ENCODE measurements around the gene TWIST2. TPM values are rescaled to one million over a fixed set of nuclear protein-coding genes. Genes with fewer than 3 reads are reported as not detected.

Gene TWIST2
- total and polyA plus RNA-seq, 7 donors = 0.58 to 1.2 (median 0.90) TPM

- DNase-seq = no peak
Measured at GRCh38 chr2:238942080-238942725, 94.3 kb downstream of the TWIST2 start.

GRCh38 chr2:238942726-238943300, 94.9 kb downstream of the TWIST2 start:
- Histone ChIP-seq H3K36me3 (ENCODE audit: insufficient read depth in 1 of 2, low read depth in 1 of 2) (no peaks in the 10 kb centered on the region), H3K4me1 (no peaks in the 10 kb centered on the region), H3K27ac (no peak overlapping the region), H3K27me3 (ENCODE audit: insufficient read depth in 3 of 3, low read length in 2 of 3) (peaks cover 0 to 26% (median 4%) of the 10 kb centered on the region in 3 donors), H3K9me3 (no peaks in the 10 kb centered on the region), H3K4me3 (no peak overlapping the region)
- 57 to 67% (median 66%) methylated on average over 13 of the region's 13 CpGs for WGBS, 3 donors
- DNase-seq (no peak), ATAC-seq (no peak)
- no peak for TF ChIP-seq CTCF (IDR thresholded peaks at IDR 0.05)
- intact Hi-C loops (cut with DNase I) = no loop called here

More at GRCh38 chr2:238942080-238942725, 94.3 kb downstream of the TWIST2 start:
- ATAC-seq = no peak
- Histone ChIP-seq H3K27ac (no peak overlapping the region), H3K27me3 (ENCODE audit: insufficient read depth in 3 of 3, low read length in 2 of 3) (peaks cover 0 to 26% (median 6%) of the 10 kb centered on the region in 3 donors), H3K36me3 (ENCODE audit: insufficient read depth in 1 of 2, low read depth in 1 of 2) (no peaks in the 10 kb centered on the region), H3K4me1 (no peaks in the 10 kb centered on the region), H3K4me3 (no peak overlapping the region), H3K9me3 (no peaks in the 10 kb centered on the region)
- intact Hi-C loops (cut with DNase I) = no loop called here
- TF ChIP-seq CTCF (IDR thresholded peaks at IDR 0.05) = no peak
- 89 to 91% (median 89%) methylated on average over 17 to 19 of the region's 19 CpGs for WGBS, 3 donors

GRCh38 chr2:238943338-238944067, 95.6 kb downstream of the TWIST2 start:
- intact Hi-C loops (cut with DNase I) = no loop called here
- no peak overlapping the region for H3K27ac ChIP-seq
- no peak overlapping the region for H3K4me3 ChIP-seq
- H3K36me3 ChIP-seq (ENCODE audit: insufficient read depth in 1 of 2, low read depth in 1 of 2) = no peaks in the 10 kb centered on the region
- no peaks in the 10 kb centered on the region for H3K9me3 ChIP-seq
- H3K27me3 ChIP-seq (ENCODE audit: insufficient read depth in 3 of 3, low read length in 2 of 3) = peaks cover 0 to 26% (median 5%) of the 10 kb centered on the region in 3 donors
- no peak for TF ChIP-seq CTCF (IDR thresholded peaks at IDR 0.05)
- H3K4me1 ChIP-seq = no peaks in the 10 kb centered on the region
- WGBS, 3 donors = 66 to 75% (median 67%) methylated on average over 14 of the region's 14 CpGs
- no peak for ATAC-seq
- DNase-seq = no peak

- TF ChIP-seq CTCF (IDR thresholded peaks at IDR 0.05) = peak; percentile 45
- DNase-seq = peak; percentile 61 to 75
- no peaks in the 10 kb centered on the region for H3K36me3 ChIP-seq (ENCODE audit: insufficient read depth in 1 of 2, low read depth in 1 of 2)
- peaks cover 0 to 17% (median 8%) of the 10 kb centered on the region in 3 donors for H3K27me3 ChIP-seq (ENCODE audit: insufficient read depth in 3 of 3, low read length in 2 of 3)
- WGBS, 3 donors = 67 to 76% (median 70%) methylated on average over 5 of the region's 5 CpGs
- intact Hi-C loops (cut with DNase I) = no loop called here
- no peaks in the 10 kb centered on the region for H3K9me3 ChIP-seq
- H3K4me3 ChIP-seq = no peak overlapping the region
- peak; percentile 53 to 74 (median 62) for ATAC-seq
- H3K27ac ChIP-seq = no peak overlapping the region
- H3K4me1 ChIP-seq = no peaks in the 10 kb centered on the region
Measured at GRCh38 chr2:238945433-238946150, 97.7 kb downstream of the TWIST2 start.
